Activated CD4-positive, alpha-beta T cell treated with anti-CD3 and anti-CD28 coated beads for 1 hour (primary cell): ENCODE data around the gene TNN.

Experiments used
- DNase-seq: peaks from one replicate; pipeline ENCODE4 v3.0.0-alpha.2; 2020

Gene TNN

DNA sequence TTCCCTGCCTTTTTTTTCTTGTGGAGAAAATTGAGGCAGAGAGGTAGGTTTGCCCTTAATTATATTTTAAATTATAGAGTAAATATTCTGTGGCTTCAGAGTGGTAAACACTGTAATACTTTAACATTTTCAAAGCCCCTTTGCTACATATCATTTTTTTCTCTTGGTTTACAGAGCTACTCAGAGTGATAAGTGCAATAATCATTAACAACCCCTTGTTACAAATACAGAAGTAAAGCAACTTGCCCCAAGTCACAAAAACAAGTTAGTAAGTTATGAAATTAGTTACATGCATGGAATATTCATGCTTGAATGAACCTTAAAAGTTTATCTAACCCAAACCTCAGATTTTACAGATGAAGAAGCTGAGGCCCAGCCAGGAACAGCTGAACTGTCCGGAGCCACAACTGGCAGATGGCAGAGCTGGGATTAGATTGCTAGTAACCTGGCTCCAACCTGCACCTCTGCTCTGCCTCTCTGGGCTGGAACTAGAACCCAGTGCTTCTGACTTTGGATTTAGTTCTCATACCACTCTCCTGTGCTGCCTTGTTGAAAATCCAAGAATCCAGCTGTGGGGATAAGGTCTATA lies 48.7 kb downstream of the TNN start:
- DNase-seq = no peak

DNA sequence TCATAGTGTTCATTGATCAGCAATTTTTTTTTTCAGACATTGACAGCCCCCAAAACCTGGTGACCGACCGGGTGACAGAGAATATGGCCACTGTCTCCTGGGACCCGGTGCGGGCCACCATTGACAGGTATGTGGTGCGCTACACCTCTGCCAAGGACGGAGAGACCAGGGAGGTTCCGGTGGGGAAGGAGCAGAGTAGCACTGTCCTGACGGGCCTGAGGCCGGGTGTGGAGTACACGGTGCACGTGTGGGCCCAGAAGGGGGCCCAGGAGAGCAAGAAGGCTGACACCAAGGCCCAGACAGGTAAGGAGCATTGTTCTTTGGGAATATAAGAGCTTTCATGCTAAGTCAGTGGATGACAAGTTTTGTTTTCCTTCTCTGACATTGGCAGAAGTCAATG lies 49.3 kb downstream of the TNN start:
- no peak for DNase-seq

DNA sequence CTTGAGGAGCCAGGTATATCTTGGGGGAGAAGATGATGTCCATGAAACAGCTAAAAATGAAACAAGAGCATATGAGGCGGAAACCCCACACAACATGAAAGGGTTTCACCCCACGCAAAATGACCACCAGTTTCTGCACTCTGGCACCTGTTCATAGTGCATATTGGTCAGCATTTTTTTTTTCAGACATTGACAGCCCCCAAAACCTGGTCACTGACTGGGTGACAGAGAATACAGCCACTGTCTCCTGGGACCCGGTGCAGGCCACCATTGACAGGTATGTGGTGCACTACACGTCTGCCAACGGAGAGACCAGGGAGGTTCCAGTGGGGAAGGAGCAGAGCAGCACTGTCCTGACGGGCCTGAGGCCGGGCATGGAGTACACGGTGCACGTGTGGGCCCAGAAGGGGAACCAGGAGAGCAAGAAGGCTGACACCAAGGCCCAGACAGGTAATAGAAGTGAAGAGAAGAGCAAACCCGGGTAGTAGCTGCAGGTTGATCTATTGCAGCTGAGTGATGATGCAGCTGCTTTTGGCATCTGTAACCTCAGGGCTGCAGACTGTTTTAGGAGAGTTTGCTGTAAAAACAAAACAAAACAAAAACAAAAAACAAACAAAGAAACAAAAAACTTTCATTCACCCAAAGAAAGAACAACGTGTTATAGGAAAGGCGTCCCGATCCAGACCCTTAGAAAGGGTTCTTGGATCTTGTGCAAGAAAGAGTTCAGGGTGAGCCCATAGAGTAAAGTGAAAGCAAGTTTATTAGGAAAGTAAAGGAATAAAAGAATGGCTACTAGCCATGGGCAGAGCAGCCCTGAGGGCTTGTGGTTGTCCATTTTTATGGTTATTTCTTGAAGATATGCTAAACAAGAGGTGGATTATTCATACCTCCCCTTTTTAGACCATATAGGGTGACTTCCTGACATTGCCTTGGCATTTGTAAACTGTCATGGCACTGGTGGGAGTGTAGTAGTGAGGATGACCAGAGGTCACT lies 51.0 kb downstream of the TNN start:
- DNase-seq = no peak

DNA sequence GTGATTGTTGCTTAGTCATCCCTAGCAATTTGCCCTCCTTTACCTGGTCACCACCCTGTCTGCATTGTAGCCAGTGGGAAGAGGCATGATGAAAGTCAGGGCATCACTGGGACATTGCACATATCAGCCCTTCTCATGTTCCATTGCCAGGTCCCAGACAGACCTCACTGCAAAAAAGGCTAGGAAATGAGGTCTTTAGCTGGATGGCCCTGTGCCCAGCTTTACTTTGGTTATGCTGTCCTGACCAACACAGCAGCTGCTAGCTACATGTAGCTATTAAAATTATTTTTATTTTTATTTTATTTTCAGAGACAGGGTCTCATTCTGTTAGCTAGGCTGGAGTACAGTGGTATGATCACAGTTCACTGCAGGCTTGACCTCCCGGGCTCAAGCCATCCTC lies 52.9 kb downstream of the TNN start:
- no peak for DNase-seq

DNA sequence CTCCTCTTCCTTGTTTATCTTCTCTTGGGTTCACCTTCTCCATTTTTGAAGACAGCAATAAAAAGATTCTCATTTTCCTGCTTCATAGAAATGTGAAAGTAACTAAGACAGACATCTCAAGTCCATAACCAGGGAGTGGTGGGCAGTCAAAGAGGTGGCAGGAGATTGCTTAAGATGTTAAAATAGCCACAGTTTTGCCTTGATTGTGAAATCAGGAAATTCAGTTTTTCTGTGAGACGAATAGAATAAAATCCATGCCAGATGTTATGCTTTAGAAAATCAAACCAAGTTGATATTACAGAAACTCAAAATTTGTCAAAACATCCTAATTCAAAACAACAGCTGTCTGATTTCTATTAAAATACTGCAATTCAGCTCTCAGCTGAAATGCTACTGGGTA lies 57.2 kb downstream of the TNN start:
- DNase-seq = no peak

DNA sequence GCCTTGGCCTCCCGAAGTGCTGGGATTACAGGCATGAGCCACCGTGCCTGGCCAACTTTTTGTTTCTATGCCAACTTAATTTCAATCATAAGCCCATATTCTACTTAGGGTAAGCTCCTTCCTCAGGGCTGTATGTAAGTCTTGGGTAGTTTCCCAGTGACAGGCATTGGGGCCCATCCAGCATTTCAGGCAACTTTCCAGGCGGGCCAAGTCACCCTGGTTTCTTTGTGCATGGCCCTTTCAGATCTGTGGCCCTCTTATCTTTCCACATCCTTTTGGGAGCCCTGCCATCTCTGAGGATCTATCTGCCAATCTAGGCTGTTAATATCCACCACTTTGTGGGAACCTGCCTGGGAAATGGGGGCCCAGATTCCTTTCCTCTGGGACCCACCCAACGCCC lies 58.7 kb downstream of the TNN start:
- DNase-seq = no peak

DNA sequence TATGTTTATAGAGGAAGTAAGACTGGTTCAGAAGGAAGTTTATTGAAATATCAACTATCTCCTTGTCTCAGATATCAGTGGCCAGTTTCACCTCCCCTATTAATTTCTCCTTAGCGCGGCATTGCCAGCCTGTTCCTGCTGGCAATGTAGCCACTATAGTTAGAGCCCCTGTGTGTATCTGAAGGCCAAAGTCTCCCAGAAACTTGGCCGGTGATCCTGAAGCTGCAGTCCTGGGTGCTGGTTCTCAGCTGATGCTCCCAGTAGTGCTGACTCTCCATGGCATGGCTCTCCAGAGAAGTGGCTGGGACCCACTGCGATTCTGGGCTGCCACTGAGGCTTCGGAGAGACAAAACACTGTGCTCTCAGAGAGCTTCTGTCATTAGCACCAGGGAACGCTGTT lies 59.9 kb downstream of the TNN start:
- no peak for DNase-seq

DNA sequence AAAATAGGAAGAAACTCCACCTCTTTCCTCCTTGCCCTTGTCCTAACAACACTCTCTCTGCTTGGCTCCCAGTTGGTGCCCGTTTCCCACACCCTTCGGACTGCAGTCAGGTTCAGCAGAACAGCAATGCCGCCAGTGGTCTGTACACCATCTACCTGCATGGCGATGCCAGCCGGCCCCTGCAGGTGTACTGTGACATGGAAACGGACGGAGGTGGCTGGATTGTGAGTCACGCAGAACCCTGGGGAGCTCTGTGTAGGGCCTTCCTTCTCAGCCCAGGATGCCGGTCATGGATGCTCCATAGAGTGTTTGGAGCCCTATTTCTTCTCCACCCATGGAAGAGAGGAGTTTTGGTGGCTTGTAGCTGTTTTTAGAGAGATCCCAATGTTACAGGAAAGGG lies 60.9 kb downstream of the TNN start:
- no peak for DNase-seq

DNA sequence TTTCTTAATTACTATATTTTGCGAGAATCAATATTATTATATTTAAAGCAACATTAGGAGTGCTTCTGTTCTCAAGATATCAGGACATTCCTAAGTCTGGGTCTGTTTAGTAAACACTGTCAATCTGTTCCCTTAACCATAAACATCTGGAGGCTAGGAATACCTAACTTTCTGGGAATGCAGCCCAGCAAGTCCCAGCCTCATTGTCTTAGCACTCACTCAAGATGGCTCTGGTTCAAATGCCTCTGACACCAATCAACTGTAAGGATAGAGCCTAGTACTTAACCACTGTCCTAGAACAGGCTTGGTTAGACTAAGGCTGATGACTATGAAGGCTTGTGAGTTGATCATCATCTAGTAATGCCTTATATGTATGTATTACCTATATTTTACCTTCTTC lies 61.5 kb downstream of the TNN start:
- no peak for DNase-seq

DNA sequence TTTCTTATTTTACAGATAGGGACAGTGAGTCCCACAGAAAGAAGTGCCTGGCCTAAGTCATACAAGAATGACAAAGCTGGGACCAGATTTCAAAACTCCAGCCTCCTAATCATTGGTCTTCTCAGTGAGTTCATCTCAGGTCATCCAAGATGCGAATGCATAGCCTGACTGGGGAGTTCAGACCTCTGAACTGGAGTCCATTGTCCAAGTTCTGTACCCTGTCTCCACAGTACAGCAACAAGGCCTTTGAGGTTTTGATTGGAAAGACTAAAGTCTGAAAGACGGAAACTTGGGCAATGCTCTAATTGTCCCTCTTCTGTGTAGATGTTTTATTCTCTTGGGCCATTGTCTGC lies 62.0 kb downstream of the TNN start:
- no peak for DNase-seq

DNA sequence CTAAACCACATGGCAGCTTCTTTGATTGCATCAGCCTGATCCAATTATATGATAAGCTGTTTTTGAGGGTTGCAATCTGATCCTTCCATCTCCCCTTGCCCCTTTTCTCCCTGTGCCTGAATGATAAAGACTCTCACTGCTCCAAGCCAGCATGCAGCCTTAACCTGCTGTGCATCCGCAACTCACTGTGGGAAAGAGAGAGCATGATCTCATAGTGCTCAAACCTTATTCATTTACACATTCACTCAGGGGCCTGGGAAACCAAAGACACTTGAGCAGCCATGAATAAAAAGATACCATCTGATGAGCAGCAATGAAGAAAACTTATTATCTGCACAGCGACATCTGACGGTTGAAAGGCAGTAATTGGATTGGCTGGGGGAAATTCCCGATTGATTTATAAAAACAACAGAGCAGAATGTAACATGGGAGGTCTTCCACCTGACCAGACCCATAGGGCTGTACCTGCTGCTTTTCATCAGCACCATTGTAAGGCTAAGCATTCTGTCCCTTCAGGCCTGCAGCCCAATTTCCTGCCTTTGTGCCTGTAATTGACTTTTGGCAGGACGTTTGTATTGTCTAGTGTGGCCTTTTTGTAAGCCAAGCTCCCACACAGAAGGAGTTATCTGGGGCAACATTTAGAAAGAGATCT lies 62.5 kb downstream of the TNN start:
- DNase-seq = no peak

DNA sequence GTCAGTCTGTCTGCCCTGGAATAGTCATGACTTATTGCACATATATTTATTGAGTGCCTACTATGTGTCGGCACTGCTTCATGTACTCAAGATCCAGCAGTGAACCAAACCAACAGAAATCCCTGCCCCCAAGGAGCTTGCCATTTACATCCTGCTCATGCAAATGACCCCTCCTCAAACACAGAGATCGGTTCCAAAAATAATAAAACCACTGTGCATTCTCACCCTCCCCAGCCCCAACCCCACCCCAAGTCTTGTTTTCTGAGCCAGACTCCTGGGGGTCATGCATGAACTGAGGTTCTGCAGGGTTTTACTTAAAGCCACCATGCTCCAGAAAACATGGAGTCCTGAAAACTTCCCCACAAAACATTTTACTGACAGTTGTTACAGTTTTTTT lies 63.0 kb downstream of the TNN start:
- no peak for DNase-seq

DNA sequence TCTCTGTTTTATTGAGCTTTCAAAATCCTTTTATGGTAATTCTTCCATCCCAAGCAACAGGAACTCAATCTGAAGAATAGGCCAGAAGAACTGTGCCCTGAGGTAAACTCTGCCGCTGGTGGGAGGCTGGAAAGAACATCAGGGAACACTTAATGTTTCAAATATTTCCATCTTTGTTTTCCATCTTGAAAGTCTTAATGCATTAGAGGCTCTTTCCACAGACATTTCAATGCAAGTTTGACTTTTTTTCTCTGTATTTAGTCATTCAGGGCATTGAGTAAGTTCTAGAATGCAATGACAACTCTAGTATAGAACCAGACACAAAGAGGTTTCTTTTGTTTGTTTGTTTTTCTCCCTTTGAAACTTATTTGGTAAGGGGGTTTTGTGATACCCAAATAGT lies 63.5 kb downstream of the TNN start:
- DNase-seq = no peak

DNA sequence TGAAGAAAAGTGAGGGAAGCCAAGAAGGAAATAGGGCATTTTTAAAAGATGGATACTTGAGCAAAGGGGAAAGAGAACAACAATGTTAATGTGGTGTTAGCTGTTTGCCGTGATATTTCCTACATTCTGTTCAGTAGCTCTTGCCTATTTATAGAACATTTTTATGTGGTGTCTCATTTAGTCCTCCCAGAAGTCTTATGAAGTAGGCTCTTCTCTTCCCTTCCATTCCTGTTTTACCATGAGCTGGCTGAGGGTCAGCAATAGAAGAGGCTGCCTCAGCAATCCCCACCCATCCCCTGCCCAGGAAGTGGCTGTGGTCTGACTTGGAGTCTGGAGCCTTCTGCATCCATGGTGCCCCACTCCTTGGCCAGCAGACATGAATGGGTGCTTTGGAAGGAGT lies 64.8 kb downstream of the TNN start:
- DNase-seq = no peak

DNA sequence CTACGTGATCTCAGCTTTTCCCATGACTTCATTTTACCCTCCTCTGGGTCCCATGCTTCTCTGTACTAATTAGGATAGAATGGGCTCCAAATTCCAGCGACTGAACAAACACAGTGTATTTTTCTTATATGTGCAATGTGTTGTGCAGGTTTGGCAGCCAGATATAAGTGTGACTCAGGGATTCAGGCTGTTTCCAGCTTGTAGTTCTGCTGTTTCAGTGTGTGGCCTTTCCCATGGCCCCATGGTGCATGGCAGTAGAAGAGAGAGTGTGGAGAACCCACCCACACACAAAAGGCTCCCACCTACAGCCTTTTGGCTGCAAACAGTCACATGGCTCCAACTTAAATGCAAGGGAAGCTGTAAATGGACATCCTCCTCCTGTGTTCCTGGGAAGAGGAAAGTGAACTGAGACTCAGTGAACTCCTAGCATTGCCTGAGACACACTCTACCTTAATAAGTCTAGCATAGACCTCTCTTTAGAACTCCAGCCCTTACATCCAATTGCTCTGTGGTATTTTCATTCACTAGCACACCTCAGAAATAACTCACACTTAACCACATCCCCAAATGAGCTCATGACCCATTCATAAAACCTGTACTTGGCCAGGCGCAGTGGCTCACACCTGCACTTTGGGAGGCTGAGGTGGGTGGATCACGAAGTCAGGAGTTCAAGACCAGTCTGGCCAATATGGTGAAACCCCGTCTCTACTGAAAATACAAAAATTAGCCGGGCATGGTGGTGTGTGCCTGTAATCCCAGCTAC lies 66.2 kb downstream of the TNN start:
- DNase-seq = no peak

DNA sequence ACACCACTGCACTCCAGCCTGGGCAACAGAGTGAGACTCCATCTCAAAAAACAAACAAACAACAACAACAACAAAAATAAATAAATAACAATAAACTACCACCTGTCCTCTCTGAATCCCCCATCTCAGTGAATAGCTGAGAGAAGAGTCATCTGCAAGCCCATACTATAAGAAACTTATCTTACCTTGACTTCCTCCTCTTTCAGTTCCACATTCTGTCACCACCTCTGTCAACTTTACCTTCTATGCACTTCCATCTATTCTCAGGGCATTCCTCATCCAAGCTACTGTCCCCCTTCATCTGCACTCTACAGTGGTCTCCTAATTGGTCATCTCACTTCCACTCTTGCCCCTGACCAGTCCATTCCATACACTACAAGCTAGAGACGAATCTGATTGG lies 66.9 kb downstream of the TNN start:
- no peak for DNase-seq

DNA sequence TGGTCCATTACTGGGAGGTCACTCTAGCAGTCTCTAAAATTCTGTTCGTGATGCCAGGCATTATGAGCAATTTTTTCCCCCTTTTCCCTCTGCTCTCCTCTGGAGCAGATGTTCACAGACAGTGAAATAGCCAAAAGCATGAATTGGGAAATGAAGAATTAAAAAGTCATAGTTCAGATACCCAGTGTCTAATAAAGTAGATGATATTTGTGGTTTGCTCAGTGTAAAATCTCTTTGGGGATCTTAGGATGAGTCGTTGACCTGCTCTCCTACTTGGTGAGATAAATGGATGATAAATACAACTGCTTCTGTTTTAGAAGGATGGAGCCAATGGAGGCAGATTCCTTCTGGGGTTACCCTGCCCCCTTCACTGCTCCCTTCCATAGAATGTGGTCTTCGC lies 68.6 kb downstream of the TNN start:
- DNase-seq = no peak

DNA sequence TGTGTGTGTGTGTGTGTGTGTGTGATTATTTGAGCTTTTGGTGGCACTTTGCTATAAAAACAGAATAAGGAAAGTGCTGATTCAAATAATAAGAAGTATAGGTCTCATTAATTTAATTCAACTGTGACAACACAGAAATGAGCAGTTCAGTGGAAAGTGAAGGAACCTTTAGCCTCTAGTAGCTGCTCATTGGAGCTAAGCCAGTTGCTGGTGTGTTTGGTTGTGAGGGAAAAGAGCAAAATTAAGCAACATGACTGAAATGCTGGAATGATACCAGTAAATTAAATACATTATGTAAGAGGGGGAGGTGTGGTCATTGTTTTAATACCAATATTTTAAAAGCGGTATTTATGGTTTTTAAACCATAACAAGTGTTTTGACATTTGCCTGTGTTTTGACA lies 69.7 kb downstream of the TNN start:
- DNase-seq = no peak

DNA sequence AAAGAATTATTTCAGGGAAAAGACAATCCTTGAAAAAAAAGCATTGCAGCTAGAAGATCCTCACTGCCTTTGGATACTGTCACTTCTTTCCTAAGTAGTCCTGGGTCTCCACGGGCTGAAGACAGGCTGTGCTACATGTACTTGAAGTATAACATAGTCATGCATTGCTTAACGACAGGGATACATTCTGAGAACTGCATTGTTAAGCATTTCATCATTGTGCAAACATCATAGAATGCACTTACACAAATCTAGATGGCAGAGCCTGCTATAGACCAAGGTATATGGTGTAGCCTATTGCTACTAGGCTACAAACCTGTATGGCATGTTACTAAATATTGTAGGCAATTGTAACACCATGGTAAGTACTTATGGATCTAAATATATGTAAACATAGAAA lies 70.9 kb downstream of the TNN start:
- DNase-seq = no peak

DNA sequence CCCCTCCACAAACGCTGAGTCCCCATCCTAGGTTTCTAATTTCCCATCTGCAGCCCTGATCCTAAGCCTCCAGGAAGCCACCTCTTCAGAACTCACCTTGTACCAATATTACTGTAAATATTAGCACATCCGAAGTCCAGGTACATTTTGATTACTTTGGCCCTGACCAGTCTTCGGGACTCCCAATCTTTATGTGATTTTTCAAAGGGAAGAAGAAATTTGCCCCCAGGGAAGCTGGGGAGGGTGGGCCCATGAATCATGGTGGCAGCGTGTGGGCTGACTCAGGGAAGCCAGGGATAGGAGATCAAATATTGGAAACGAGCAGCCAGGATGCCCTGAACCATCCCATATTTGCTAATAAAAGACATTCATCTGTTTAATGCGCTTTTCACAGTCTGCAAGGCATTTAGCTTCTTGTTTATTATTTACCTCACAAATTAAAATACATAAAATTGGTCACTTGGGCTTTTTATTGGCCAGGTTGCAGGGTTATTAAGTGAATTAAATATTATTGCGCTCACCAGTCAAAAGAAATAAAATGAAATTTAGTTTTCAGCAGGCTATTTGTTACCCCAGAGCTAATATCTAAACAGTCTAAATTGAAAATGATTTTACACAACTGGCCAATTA lies 78.4 kb downstream of the TNN start:
- no peak for DNase-seq

DNA sequence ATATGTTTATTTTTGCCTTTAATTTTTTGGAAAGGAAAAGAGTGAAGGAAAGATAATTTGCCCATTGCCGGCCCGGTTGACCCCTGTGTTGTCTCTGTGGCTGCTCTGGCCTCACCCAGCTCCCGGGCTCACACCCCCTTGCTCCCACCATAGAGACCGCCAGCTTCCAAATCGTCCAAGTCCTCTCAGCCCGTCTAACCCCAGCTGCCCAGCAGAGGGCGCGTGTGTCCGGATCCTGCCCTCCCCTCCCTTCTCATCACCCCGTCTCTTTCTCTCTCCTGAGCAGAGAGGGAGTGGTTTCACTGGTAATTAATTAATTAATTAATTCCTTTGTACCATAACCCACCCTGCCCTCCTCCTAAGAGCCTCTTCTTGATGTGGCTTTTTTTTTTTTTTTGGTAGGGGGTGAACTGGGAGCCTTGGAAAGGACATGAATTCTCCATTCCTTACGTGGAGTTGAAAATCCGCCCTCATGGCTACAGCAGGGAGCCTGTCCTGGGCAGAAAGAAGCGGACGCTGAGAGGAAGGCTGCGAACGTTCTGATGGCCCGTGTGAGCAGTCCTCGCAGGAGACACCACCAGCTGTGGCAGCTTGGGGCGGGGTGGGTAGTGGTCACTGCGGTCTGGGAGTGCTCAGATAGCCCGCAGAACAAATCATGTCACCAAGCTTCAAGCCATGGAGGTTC lies 79.0 kb downstream of the TNN start:
- DNase-seq = peak; percentile 47

DNA sequence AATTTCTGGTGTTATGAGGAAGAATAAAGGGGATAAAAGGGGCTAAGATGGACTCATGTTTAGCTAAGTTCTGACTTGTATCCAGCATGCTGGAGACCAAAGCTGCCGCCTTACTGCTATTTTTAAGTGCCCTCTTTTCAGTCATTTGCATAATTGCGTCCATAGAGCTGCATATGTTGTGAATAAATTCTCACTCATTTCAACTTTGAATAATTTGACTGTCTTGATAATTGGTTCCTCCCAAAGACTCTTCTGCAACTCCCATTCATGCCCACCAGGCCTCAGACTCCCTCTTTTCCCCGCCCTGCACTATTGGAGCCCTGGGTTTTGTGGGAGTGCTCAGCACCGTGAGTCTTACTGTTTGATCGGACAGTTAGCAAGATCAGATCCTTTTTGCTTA lies 79.9 kb downstream of the TNN start:
- DNase-seq = no peak
